Large intestine (tissue), 3 donors: ENCODE results near the gene NPIPA5. TPM values are rescaled to one million over a fixed set of nuclear protein-coding genes. Genes with fewer than 3 reads are reported as not detected.
"Not testable (repeated sequence)": the region's sequence is repeated elsewhere in the genome, so short reads cannot be mapped to it uniquely, and the experiment has no call there.

ENCODE experiments used
- DNase-seq, 2 donors: peaks; one replicate each; pipeline versions ENCODE4 v3.0.0 to v3.0.0-alpha.2; 2013
- H3K27ac ChIP-seq: one replicate; pipeline ENCODE4 v1.5.1; 2013; ENCODE audit warnings: low read length
- H3K27me3 ChIP-seq: 2 replicates; pipeline ENCODE4 v1.6.1; 2013; ENCODE audit warnings: low read length; ENCODE audit not compliant: control insufficient read depth, insufficient read depth
- H3K36me3 ChIP-seq: 2 replicates; pipeline ENCODE4 v1.6.1; 2013; ENCODE audit warnings: low read length; ENCODE audit not compliant: control insufficient read depth, insufficient read depth
- H3K4me1 ChIP-seq: one replicate; pipeline ENCODE4 v1.6.1; 2013; ENCODE audit warnings: low read length; ENCODE audit not compliant: control insufficient read depth, insufficient read depth
- H3K4me3 ChIP-seq: one replicate; pipeline ENCODE4 v1.5.1; 2013; ENCODE audit warnings: low read length
- H3K9me3 ChIP-seq: one replicate; pipeline ENCODE4 v1.6.1; 2013; ENCODE audit warnings: mild to moderate bottlenecking, low read depth, low read length, moderate library complexity; ENCODE audit not compliant: control insufficient read depth
- WGBS: methylation state at CpG from one replicate; pipeline ENCODE4 v1.1.5; 2013; ENCODE audit warnings: low lambda C conversion rate; ENCODE audit not compliant: insufficient coverage; 5-methylcytosine and 5-hydroxymethylcytosine counted together
- polyA plus RNA-seq: library from polyadenylated mRNA; unstranded; fragments of 120-200 nt; gene quantifications from one replicate; pipeline ENCODE4 v1.2.1, GENCODE V29; 2013

Gene NPIPA5
- polyA plus RNA-seq, 1 donor = 19.6 TPM

- H3K27ac ChIP-seq, DNase-seq, H3K4me1 ChIP-seq, H3K4me3 ChIP-seq, H3K27me3 ChIP-seq, H3K9me3 ChIP-seq, H3K36me3 ChIP-seq: not testable (repeated sequence)
- WGBS = no CpG with 5 or more reads among the region's 8 CpGs
These were observed 14.9 kb upstream of the NPIPA5 start for GRCh38 chr16:15393025-15393424.

- H3K4me1 ChIP-seq, H3K4me3 ChIP-seq, H3K27me3 ChIP-seq, H3K27ac ChIP-seq, H3K9me3 ChIP-seq, DNase-seq, H3K36me3 ChIP-seq: not testable (repeated sequence)
- WGBS = no CpG with 5 or more reads among the region's 5 CpGs
These were observed 11.8 kb upstream of the NPIPA5 start for GRCh38 chr16:15389916-15390315.

GRCh38 chr16:15388060-15388459 is 10.0 kb upstream of the NPIPA5 start:
- H3K27me3 ChIP-seq, H3K9me3 ChIP-seq, H3K36me3 ChIP-seq, H3K27ac ChIP-seq, DNase-seq, H3K4me1 ChIP-seq, H3K4me3 ChIP-seq: not testable (repeated sequence)
- WGBS = no CpG with 5 or more reads among the region's 6 CpGs

GRCh38 chr16:15382810-15383209 is 4.7 kb upstream of the NPIPA5 start:
- H3K36me3 ChIP-seq, DNase-seq, H3K27ac ChIP-seq, H3K27me3 ChIP-seq, H3K4me1 ChIP-seq, H3K9me3 ChIP-seq, H3K4me3 ChIP-seq: not testable (repeated sequence)
- WGBS = no CpG with 5 or more reads among the region's 3 CpGs

GRCh38 chr16:15357495-15357894 is 20.6 kb downstream of the NPIPA5 start:
- H3K27ac ChIP-seq, H3K4me3 ChIP-seq, H3K27me3 ChIP-seq, H3K4me1 ChIP-seq, H3K36me3 ChIP-seq, DNase-seq, H3K9me3 ChIP-seq: not testable (repeated sequence)
- no CpG with 5 or more reads among the region's 7 CpGs for WGBS

- not testable (repeated sequence) for H3K4me3 ChIP-seq, H3K27me3 ChIP-seq, H3K36me3 ChIP-seq, H3K9me3 ChIP-seq, H3K27ac ChIP-seq, H3K4me1 ChIP-seq, DNase-seq
- WGBS = no CpG with 5 or more reads among the region's 2 CpGs
These were observed 23.2 kb downstream of the NPIPA5 start for GRCh38 chr16:15354846-15355245.

GRCh38 chr16:15352852-15353251 is 25.2 kb downstream of the NPIPA5 start:
- not testable (repeated sequence) for H3K4me1 ChIP-seq, H3K9me3 ChIP-seq, H3K27me3 ChIP-seq, DNase-seq, H3K36me3 ChIP-seq, H3K4me3 ChIP-seq, H3K27ac ChIP-seq
- no CpG with 5 or more reads among the region's 3 CpGs for WGBS

GRCh38 chr16:15351745-15352144 is 26.3 kb downstream of the NPIPA5 start:
- not testable (repeated sequence) for H3K27ac ChIP-seq, H3K9me3 ChIP-seq, H3K27me3 ChIP-seq, H3K36me3 ChIP-seq, H3K4me1 ChIP-seq, DNase-seq, H3K4me3 ChIP-seq
- WGBS = no CpG with 5 or more reads among the region's 5 CpGs

- WGBS = no CpG with 5 or more reads among the region's 11 CpGs
- H3K4me3 ChIP-seq, H3K9me3 ChIP-seq, H3K27ac ChIP-seq, DNase-seq, H3K36me3 ChIP-seq, H3K4me1 ChIP-seq, H3K27me3 ChIP-seq: not testable (repeated sequence)
These were observed 26.8 kb downstream of the NPIPA5 start for GRCh38 chr16:15351251-15351650.

GRCh38 chr16:15348721-15349120 is 29.4 kb downstream of the NPIPA5 start:
- not testable (repeated sequence) for H3K27me3 ChIP-seq, H3K4me1 ChIP-seq, H3K4me3 ChIP-seq, H3K36me3 ChIP-seq, H3K9me3 ChIP-seq, DNase-seq, H3K27ac ChIP-seq
- no CpG with 5 or more reads among the region's 7 CpGs for WGBS

GRCh38 chr16:15342337-15342736 is 35.8 kb downstream of the NPIPA5 start:
- not testable (repeated sequence) for H3K4me1 ChIP-seq, DNase-seq
- WGBS = no CpG with 5 or more reads among the region's 1 CpG

More at GRCh38 chr16:15342337-15342736, 35.8 kb downstream of the NPIPA5 start:
- not testable (repeated sequence) for H3K36me3 ChIP-seq, H3K9me3 ChIP-seq, H3K27ac ChIP-seq, H3K27me3 ChIP-seq, H3K4me3 ChIP-seq
